Measurements from ENCODE around the gene SFTPB.

DNA sequence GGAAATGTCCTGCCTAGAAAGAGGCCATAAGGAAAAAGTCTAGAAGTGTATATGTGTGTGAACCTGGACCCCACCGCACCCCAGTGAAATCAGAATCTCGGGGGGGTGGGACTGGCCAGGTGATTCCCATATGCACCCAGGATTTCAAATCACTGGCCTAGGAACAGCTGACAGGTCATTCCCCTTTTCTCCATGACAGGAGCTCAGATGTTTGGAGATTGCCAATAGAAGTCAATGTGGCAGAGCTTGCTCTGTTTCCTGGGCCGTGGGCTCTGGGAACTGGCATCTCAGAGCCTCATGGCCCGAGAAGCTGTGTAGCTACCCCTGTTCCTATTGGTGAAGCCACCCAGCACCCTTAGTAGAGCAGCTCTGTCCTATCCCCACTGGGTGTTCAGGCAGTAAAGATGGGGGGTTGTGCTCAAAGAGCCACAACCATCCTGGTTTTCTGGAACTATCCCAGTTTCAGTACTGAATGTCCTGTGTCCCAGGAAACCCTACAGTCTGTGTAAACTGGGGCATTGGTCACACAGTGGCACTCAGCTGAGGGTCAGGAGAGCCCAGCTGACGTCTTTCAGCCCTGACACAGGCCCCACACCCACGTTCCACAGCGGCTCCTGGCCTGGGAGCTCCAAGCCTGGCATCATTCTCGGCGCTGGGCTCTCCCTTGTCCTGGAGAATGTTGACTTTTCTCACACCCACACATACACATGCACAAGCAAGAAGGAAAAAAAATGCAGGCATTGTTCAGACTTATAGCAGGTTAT is 45.0 kb upstream of the SFTPB start:
- TF ChIP-seq HDGF (IDR thresholded peaks at IDR 0.05; ENCODE audit: borderline replicate concordance) (no peak), SUZ12 (IDR thresholded peaks at IDR 0.05) (no peak), TARDBP (IDR thresholded peaks at IDR 0.05) (no peak), NFRKB (IDR thresholded peaks at IDR 0.05) (no peak), ARNT (IDR thresholded peaks at IDR 0.05) (no peak), FOXA1 (IDR thresholded peaks at IDR 0.05) (no peak), ELF4 (IDR thresholded peaks at IDR 0.05) (no peak), SP1 (IDR thresholded peaks at IDR 0.05) (no peak), CTBP1 (IDR thresholded peaks at IDR 0.05; ENCODE audit: borderline replicate concordance) (no peak), FOXM1 (IDR thresholded peaks at IDR 0.05; ENCODE audit: borderline replicate concordance) (no peak), LEF1 (IDR thresholded peaks at IDR 0.05; ENCODE audit: borderline replicate concordance) (no peak), L3MBTL2 (conservative IDR thresholded peaks at IDR 0.05) (no peak), FOXK2 (IDR thresholded peaks at IDR 0.05) (no peak)
